ENCODE results near the gene KERA.

The KERA gene

DNA sequence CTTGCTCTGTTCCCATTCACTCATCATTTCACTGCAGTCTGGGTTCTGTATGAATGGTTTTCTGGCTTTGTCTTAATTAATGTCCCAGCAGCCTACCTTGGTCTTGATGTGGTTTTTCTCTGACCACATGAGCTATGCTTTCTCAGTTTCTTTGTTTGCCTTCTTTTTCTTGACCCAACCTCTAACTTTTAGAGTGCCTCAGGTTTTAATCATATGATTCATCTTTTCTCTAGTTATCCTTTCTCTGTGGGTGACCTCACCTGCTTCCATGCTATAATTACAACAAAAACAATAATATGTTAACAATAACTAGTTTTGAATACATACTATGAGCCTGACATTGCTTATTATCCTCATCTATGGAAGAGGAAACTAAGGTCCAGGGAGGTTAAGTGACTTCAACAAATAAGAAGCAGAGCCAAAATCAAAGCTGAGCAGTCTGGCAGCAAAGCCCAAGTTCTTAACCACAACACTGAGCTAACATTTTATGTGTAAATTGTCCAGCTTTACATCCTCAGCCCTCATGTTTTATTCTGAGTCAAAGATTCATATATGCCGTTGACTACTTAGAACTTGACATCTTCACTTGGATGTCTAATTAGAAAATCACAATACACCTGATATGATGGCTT lies 48.4 kb downstream of the KERA start:
- DNase-seq (ENCODE audit: low read depth in 2 of 2), result no peak

- no peak for DNase-seq (ENCODE audit: low read depth in 2 of 2)
Observed at GRCh38 chr12:91007531-91008290, 50.1 kb downstream of the KERA start.

DNA sequence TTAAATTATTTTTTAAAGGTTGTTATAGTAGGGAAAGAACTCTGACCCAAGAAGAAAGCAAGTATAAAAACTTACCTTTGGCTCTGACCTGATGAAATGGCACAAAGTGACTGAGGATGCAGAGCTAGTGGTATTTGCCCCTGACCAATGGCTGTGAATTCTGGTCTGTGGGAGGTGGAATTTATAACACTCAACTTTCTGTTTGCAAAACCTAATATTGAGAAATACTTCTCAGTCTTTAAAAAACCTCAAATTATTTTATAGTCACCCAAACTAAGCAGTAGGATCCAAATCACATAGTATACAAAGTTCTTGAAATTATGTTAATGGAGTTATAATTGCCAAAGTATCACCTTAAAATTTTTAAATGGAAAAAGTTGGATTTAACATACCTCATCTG lies 53.0 kb downstream of the KERA start, which contains the start of gene EPYC:
Gene EPYC, minus strand, starts transcription at position 101 of the 400 bp plus-strand sequence. CDS start 2,407 bp downstream, outside the sequence.
- DNase-seq (ENCODE audit: low read depth in 2 of 2), result no peak

- no peak for DNase-seq (ENCODE audit: low read depth in 2 of 2)
Observed at GRCh38 chr12:91003737-91004136, 54.1 kb downstream of the KERA start.

- DNase-seq (ENCODE audit: low read depth in 2 of 2), result no peak
Observed at GRCh38 chr12:91001306-91001705, 56.5 kb downstream of the KERA start.

Data from activated CD4-positive, alpha-beta T cell treated with anti-CD3 and anti-CD28 coated beads for 24 hours (primary cell).